K562 (cell line): ENCODE results near the gene ARPC2. TPM values are rescaled to one million over a fixed set of nuclear protein-coding genes. Genes with fewer than 3 reads are reported as not detected.

Source experiments
- CTBP1 ChIP-seq: fragments of 450-650 bp; IDR thresholded peaks from 2 replicates; pipeline ENCODE4 v1.6.1; 2016; ENCODE audit warnings: borderline replicate concordance
- FOXJ2 ChIP-seq: fragments of 200-800 bp; sonication (Bioruptor generic); IDR thresholded peaks from 2 replicates; pipeline ENCODE4 v1.6.1; 2016; ENCODE audit warnings: missing genetic modification characterization, missing compliant biosample characterization
- FUS ChIP-seq: fragments of 200-400 bp; formaldehyde crosslinking; optimal IDR thresholded peaks from 2 replicates; pipeline ENCODE3; 2017; ENCODE audit warnings: low read depth, low read length
- ILK ChIP-seq: fragments of 450-650 bp; IDR thresholded peaks from 2 replicates; pipeline ENCODE4 v1.6.1; 2016; ENCODE audit warnings: missing genetic modification characterization, low read depth, mild to moderate bottlenecking, missing compliant biosample characterization, moderate library complexity, borderline replicate concordance
- NFIC ChIP-seq: fragments of 450-650 bp; IDR thresholded peaks from 2 replicates; pipeline ENCODE4 v1.6.1; 2017; ENCODE audit warnings: mild to moderate bottlenecking, inconsistent platforms
- XRCC4 ChIP-seq: IDR thresholded peaks from one replicate; pipeline ENCODE4 v1.6.1; 2011; ENCODE audit not compliant: insufficient read depth, insufficient read length; ENCODE audit errors: extremely low read depth
- polyA plus RNA-seq, 8 experiments: library from polyadenylated mRNA; depleted of rRNA in 4 of 8; stranded (reverse) in 5 of 8; unstranded in 3 of 8; fragments of >200 nt; fragmentation: Nextera tagmentation in 2 of 8; fragmentation: Illumina TruSeq in 1 of 8; extraction: Ambion mirVana in 2 of 8; extraction: Trizol in 1 of 8; gene quantifications; 2 replicates each; pipeline versions ENCODE4 v1.2.1 to v1.2.3, GENCODE V29; 2011 to 2014; ENCODE audit warnings: inconsistent platforms in 1 of 8, missing spikeins in 1 of 8
- total RNA-seq, 7 experiments: library from RNA; depleted of rRNA in 6 of 7; stranded (reverse); fragments of >200 nt in 6 of 7; fragmentation: Illumina TruSeq in 2 of 7; extraction: Trizol in 2 of 7; gene quantifications; 2 replicates each; pipeline versions ENCODE4 v1.2.1 to v1.2.3, GENCODE V29; 2011 to 2021; ENCODE audit warnings: low replicate concordance in 1 of 7
- TF ChIP-seq, protein P1 (sequence below): sonication (generic); formaldehyde crosslinking; IDR thresholded peaks from 2 replicates; pipeline ENCODE4 v1.8.0; 2023; ENCODE audit warnings: missing genetic modification reagents, mild to moderate bottlenecking, borderline replicate concordance
- TF ChIP-seq, protein P2 (sequence below), 2 experiments: fragments of 450-650 bp; formaldehyde crosslinking in 1 of 2; IDR thresholded peaks; 2 replicates each; pipeline versions ENCODE4 v1.4.0 to v1.6.1; 2014 to 2020; ENCODE audit warnings: mild to moderate bottlenecking in 2 of 2, borderline replicate concordance in 1 of 2, low read depth in 1 of 2
- TF ChIP-seq, protein P3 (sequence below): fragments of 450-650 bp; formaldehyde crosslinking; IDR thresholded peaks from 2 replicates; pipeline ENCODE4 v1.4.0; 2020; ENCODE audit warnings: mild to moderate bottlenecking
- TF ChIP-seq, protein P4 (sequence below), 2 experiments: IDR thresholded peaks; 2 replicates each; pipeline ENCODE4 v1.6.1; 2011; ENCODE audit warnings: borderline replicate concordance in 1 of 2, control low read depth in 1 of 2, low read depth in 1 of 2, low read length in 1 of 2, mild to moderate bottlenecking in 1 of 2, mixed read lengths in 1 of 2, moderate library complexity in 1 of 2; ENCODE audit not compliant: insufficient read depth in 1 of 2, insufficient read length in 1 of 2, poor library complexity in 1 of 2, severe bottlenecking in 1 of 2; ENCODE audit errors: extremely low read depth in 1 of 2

The ARPC2 gene
- total and polyA plus RNA-seq, 9 of the 15 experiments (the other 6 are each of a cell fraction or from before 2014, with no cell fraction given): 81.9 to 187 (median 103) TPM

DNA sequence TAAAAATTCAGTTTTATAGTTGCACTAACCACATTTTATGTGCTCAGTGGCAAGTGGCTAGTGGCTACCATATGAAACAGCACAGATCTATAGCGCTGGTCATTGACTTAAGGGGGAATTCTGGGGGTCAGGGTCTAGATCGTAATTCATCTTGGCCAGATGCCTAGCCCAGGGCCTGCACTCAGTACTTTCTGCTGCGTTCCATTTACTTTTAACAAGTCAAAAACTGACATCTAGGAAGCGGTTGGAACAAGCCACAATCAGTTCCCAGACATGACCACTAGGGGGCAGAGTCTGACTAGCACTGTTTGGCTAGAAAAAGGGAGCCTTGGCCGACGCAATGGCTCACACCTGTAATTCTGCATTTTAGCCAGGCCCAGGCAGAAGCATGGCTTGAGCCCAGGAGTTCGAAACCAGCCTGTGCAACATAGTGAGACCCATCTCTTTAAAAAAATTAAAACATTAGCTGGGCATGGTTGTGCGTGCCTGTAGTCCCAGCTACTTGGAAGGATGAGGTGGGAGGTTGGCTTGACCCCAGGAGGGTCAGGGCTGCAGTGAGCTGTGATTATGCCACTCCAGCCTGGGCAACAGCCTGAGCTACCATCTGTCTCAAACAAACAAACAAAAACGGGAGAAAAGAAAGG lies 84.3 kb downstream of the ARPC2 start (continued):
- TF ChIP-seq, protein P1, sequence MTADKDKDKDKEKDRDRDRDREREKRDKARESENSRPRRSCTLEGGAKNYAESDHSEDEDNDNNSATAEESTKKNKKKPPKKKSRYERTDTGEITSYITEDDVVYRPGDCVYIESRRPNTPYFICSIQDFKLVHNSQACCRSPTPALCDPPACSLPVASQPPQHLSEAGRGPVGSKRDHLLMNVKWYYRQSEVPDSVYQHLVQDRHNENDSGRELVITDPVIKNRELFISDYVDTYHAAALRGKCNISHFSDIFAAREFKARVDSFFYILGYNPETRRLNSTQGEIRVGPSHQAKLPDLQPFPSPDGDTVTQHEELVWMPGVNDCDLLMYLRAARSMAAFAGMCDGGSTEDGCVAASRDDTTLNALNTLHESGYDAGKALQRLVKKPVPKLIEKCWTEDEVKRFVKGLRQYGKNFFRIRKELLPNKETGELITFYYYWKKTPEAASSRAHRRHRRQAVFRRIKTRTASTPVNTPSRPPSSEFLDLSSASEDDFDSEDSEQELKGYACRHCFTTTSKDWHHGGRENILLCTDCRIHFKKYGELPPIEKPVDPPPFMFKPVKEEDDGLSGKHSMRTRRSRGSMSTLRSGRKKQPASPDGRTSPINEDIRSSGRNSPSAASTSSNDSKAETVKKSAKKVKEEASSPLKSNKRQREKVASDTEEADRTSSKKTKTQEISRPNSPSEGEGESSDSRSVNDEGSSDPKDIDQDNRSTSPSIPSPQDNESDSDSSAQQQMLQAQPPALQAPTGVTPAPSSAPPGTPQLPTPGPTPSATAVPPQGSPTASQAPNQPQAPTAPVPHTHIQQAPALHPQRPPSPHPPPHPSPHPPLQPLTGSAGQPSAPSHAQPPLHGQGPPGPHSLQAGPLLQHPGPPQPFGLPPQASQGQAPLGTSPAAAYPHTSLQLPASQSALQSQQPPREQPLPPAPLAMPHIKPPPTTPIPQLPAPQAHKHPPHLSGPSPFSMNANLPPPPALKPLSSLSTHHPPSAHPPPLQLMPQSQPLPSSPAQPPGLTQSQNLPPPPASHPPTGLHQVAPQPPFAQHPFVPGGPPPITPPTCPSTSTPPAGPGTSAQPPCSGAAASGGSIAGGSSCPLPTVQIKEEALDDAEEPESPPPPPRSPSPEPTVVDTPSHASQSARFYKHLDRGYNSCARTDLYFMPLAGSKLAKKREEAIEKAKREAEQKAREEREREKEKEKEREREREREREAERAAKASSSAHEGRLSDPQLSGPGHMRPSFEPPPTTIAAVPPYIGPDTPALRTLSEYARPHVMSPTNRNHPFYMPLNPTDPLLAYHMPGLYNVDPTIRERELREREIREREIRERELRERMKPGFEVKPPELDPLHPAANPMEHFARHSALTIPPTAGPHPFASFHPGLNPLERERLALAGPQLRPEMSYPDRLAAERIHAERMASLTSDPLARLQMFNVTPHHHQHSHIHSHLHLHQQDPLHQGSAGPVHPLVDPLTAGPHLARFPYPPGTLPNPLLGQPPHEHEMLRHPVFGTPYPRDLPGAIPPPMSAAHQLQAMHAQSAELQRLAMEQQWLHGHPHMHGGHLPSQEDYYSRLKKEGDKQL (CRISPR knock-in tag): no peak
- no peak for TF ChIP-seq ILK (tag)
- TF ChIP-seq, protein P2, sequence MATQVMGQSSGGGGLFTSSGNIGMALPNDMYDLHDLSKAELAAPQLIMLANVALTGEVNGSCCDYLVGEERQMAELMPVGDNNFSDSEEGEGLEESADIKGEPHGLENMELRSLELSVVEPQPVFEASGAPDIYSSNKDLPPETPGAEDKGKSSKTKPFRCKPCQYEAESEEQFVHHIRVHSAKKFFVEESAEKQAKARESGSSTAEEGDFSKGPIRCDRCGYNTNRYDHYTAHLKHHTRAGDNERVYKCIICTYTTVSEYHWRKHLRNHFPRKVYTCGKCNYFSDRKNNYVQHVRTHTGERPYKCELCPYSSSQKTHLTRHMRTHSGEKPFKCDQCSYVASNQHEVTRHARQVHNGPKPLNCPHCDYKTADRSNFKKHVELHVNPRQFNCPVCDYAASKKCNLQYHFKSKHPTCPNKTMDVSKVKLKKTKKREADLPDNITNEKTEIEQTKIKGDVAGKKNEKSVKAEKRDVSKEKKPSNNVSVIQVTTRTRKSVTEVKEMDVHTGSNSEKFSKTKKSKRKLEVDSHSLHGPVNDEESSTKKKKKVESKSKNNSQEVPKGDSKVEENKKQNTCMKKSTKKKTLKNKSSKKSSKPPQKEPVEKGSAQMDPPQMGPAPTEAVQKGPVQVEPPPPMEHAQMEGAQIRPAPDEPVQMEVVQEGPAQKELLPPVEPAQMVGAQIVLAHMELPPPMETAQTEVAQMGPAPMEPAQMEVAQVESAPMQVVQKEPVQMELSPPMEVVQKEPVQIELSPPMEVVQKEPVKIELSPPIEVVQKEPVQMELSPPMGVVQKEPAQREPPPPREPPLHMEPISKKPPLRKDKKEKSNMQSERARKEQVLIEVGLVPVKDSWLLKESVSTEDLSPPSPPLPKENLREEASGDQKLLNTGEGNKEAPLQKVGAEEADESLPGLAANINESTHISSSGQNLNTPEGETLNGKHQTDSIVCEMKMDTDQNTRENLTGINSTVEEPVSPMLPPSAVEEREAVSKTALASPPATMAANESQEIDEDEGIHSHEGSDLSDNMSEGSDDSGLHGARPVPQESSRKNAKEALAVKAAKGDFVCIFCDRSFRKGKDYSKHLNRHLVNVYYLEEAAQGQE (IDR thresholded peaks at IDR 0.05; ENCODE audit: borderline replicate concordance): peak; percentile 92
- TF ChIP-seq, protein P2 (CRISPR knock-in tag; IDR thresholded peaks at IDR 0.05; ENCODE audit: low read depth): no peak
- TF ChIP-seq FOXJ2 (tag): no peak
- TF ChIP-seq, protein P3, sequence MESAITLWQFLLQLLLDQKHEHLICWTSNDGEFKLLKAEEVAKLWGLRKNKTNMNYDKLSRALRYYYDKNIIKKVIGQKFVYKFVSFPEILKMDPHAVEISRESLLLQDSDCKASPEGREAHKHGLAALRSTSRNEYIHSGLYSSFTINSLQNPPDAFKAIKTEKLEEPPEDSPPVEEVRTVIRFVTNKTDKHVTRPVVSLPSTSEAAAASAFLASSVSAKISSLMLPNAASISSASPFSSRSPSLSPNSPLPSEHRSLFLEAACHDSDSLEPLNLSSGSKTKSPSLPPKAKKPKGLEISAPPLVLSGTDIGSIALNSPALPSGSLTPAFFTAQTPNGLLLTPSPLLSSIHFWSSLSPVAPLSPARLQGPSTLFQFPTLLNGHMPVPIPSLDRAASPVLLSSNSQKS: no peak
- TF ChIP-seq FUS: no peak
- TF ChIP-seq, protein P4, sequence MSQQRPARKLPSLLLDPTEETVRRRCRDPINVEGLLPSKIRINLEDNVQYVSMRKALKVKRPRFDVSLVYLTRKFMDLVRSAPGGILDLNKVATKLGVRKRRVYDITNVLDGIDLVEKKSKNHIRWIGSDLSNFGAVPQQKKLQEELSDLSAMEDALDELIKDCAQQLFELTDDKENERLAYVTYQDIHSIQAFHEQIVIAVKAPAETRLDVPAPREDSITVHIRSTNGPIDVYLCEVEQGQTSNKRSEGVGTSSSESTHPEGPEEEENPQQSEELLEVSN (IDR thresholded peaks at IDR 0.05; ENCODE audit: borderline replicate concordance in 1 of 2, extremely low read depth in 1 of 2, insufficient read depth in 1 of 2, insufficient read length in 1 of 2, low read depth in 1 of 2, low read length in 1 of 2, poor library complexity in 1 of 2, severe bottlenecking in 1 of 2): no peak
- TF ChIP-seq CTBP1: peak; percentile 23; the same call in 1 of the 2 replicates
- no peak for TF ChIP-seq XRCC4
- peak; percentile 23; the same call in 1 of the 2 replicates for TF ChIP-seq NFIC
